Tibial nerve (tissue), 4 donors: Measurements from ENCODE around the gene CCR5. TPM values are rescaled to one million over a fixed set of nuclear protein-coding genes. Genes with fewer than 3 reads are reported as not detected.
"Not testable (repeated sequence)": the region's sequence is repeated elsewhere in the genome, so short reads cannot be mapped to it uniquely, and the experiment has no call there.

ENCODE experiments used
- DNase-seq, 2 donors: peaks; one replicate each; pipeline ENCODE4 v3.0.0-alpha.2; 2019; ENCODE audit warnings: low spot score in 2 of 2
- H3K27ac ChIP-seq, 4 donors: fragments of 200-600 bp; sonication (generic) in 3 of 4; one replicate each; pipeline ENCODE4 v1.5.1; 2017 to 2019; ENCODE audit warnings: mild to moderate bottlenecking in 1 of 4
- H3K27me3 ChIP-seq, 2 donors: fragments of 200-600 bp; sonication (generic) in 1 of 2; one replicate each; pipeline versions ENCODE4 v1.5.1 to v1.6.0; 2017 to 2019
- H3K36me3 ChIP-seq, 3 donors: fragments of 200-600 bp; sonication (generic); one replicate each; pipeline ENCODE4 v1.5.1; 2018 to 2019
- H3K4me1 ChIP-seq, 4 donors: fragments of 200-600 bp; sonication (generic) in 3 of 4; one replicate each; pipeline ENCODE4 v1.5.1; 2017 to 2019
- H3K4me3 ChIP-seq, 4 donors: fragments of 200-600 bp; sonication (generic) in 3 of 4; one replicate each; pipeline ENCODE4 v1.5.1; 2017 to 2019; ENCODE audit warnings: mild to moderate bottlenecking in 1 of 4, moderate library complexity in 1 of 4
- H3K9me3 ChIP-seq, 4 donors: fragments of 200-600 bp; sonication (generic) in 3 of 4; one replicate each; pipeline ENCODE4 v1.5.1; 2017 to 2019
- EP300 ChIP-seq, 2 donors: sonication (generic); formaldehyde crosslinking; IDR thresholded peaks; one replicate each; pipeline ENCODE4 v1.6.1; 2017; ENCODE audit warnings: antibody characterized with exemption in 2 of 2, mild to moderate bottlenecking in 1 of 2
- POLR2A ChIP-seq, 2 donors: fragments of 450-650 bp; IDR thresholded peaks; one replicate each; pipeline ENCODE4 v1.6.1; 2017; ENCODE audit warnings: antibody characterized with exemption in 2 of 2, mild to moderate bottlenecking in 2 of 2, moderate library complexity in 2 of 2
- WGBS, 2 donors: methylation state at CpG; one replicate each; pipeline ENCODE4 v1.1.5; 2018; 5-methylcytosine and 5-hydroxymethylcytosine counted together
- total RNA-seq, 4 donors: library from RNA; depleted of rRNA; stranded (reverse); fragments of >200 nt; gene quantifications; one replicate each; pipeline ENCODE4 v1.1.0, GENCODE V29; 2016
- TF ChIP-seq, protein P1 (sequence below), 5 experiments: fragments of 200-600 bp in 3 of 5; fragments of 450-650 bp in 2 of 5; sonication (generic) in 3 of 5; IDR thresholded peaks; one replicate each; pipeline ENCODE4 v1.5.1; 2016 to 2019; ENCODE audit warnings: antibody characterized with exemption in 5 of 5, mild to moderate bottlenecking in 3 of 5, moderate library complexity in 2 of 5

CCR5 gene
- total RNA-seq, 4 donors from 2014 or later: 0.22 to 1.2 (median 0.87) TPM

DNA sequence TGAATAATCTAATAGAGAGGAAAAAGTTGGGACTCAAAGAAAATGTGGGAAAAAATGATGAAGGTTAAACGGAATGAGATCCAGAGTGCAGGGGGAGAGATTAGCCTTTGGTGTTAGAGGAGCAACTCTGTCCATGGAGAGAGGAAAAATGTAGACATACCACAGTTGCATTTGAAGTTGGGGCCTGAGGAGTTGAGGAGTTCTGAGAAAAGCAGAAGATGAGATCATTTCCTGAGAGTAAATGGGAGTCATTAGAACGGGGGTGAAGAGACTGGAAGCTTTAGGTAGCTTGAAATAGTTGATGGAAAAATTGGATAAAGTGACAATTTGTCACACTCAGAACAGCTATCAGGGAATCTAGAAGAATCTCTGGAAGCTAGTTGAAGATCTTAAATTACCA is 28.8 kb downstream of the CCR5 start:
- Histone ChIP-seq H3K27me3 (no peaks in the 10 kb centered on the region), H3K27ac (no peak overlapping the region), H3K36me3 (no peaks in the 10 kb centered on the region), H3K4me3 (no peak overlapping the region), H3K9me3 (no peaks in the 10 kb centered on the region), H3K4me1 (peaks cover 0 to 3% (median 0%) of the 10 kb centered on the region in 4 donors)
- WGBS, 2 donors: 46 to 52% methylated on average over 2 of the region's 2 CpGs
- TF ChIP-seq EP300 (IDR thresholded peaks at IDR 0.05): no peak
- TF ChIP-seq POLR2A (IDR thresholded peaks at IDR 0.05): no peak
- TF ChIP-seq, protein P1, sequence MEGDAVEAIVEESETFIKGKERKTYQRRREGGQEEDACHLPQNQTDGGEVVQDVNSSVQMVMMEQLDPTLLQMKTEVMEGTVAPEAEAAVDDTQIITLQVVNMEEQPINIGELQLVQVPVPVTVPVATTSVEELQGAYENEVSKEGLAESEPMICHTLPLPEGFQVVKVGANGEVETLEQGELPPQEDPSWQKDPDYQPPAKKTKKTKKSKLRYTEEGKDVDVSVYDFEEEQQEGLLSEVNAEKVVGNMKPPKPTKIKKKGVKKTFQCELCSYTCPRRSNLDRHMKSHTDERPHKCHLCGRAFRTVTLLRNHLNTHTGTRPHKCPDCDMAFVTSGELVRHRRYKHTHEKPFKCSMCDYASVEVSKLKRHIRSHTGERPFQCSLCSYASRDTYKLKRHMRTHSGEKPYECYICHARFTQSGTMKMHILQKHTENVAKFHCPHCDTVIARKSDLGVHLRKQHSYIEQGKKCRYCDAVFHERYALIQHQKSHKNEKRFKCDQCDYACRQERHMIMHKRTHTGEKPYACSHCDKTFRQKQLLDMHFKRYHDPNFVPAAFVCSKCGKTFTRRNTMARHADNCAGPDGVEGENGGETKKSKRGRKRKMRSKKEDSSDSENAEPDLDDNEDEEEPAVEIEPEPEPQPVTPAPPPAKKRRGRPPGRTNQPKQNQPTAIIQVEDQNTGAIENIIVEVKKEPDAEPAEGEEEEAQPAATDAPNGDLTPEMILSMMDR (IDR thresholded peaks at IDR 0.05): no peak
- no peak for DNase-seq

DNA sequence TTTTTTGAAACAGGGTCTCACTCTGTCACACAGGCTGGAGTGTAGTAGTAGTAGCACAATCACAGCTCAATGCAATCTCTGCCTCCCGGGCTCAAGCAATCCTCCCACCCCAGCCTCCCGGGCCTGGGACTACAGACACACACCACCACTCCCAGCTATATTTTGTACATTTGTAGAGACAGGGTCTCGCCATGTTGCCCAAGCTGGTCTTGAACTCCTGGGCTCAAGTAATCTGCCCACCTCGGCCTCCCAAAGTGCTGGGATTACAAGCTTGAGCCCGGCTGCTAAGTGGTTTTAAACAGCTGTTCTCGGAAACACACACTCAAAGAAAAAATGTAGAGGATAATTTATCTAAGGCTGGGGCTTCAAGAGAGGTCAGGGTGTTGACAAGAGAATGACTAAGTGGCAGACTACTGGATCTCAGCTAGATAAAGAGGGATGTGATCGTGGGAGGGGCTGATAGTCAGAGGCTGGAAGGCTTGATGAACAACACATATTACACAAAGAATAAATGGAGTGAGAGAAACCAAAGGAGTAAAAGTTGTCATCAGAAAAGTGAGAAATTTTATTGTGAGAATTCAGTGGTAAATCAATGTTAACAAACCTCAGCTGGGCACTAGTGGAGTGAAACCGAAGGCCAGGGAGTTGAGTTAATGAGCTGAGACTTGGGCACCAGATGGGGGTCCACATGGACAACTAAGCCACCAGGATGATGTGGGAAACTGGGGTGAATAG is 29.4 kb downstream of the CCR5 start:
- H3K4me1 ChIP-seq: peaks cover 0 to 5% (median 4%) of the 10 kb centered on the region in 4 donors
- WGBS, 2 donors: 79 to 81% methylated on average over 8 of the region's 8 CpGs

DNA sequence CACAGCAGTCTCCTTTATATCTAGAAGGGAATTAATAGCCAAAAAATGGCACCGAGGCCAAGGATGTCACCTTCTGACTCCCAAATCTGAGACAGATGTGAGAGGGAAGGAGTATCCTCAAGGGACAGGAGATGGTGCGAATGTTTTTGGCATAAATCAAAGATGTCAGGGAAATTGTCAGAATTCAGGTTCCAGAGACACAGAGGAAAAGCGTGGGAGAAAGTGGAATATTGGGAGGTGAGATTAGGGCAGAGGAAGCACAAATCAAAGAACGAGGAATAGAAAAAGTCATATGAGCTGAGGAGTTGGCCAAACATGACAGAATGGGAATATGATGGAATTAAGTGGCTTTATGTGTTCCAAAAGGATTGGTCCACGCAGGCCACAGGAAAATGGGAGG is 30.1 kb downstream of the CCR5 start:
- H3K27me3 ChIP-seq: no peaks in the 10 kb centered on the region
- H3K9me3 ChIP-seq: no peaks in the 10 kb centered on the region
- TF ChIP-seq EP300 (IDR thresholded peaks at IDR 0.05): no peak
- TF ChIP-seq POLR2A (IDR thresholded peaks at IDR 0.05): no peak
- TF ChIP-seq, protein P1 (IDR thresholded peaks at IDR 0.05): no peak
- H3K4me3 ChIP-seq: no peak overlapping the region
- H3K36me3 ChIP-seq: no peaks in the 10 kb centered on the region
- WGBS, 2 donors: 79 to 87% methylated on average over 5 of the region's 5 CpGs
- no peak overlapping the region for H3K27ac ChIP-seq
- peaks cover 0 to 12% (median 4%) of the 10 kb centered on the region in 4 donors for H3K4me1 ChIP-seq
- no peak for DNase-seq

More for the DNA sequence above, 29.4 kb downstream of the CCR5 start:
- Histone ChIP-seq H3K27me3 (no peaks in the 10 kb centered on the region), H3K27ac (no peak overlapping the region), H3K36me3 (no peaks in the 10 kb centered on the region), H3K9me3 (no peaks in the 10 kb centered on the region), H3K4me3 (no peak overlapping the region)
- TF ChIP-seq, protein P1 (IDR thresholded peaks at IDR 0.05): no peak
- TF ChIP-seq POLR2A (IDR thresholded peaks at IDR 0.05) (no peak), EP300 (IDR thresholded peaks at IDR 0.05) (no peak)
- DNase-seq: no peak

- H3K27ac ChIP-seq: no peak overlapping the region
- no peaks in the 10 kb centered on the region for H3K27me3 ChIP-seq
- TF ChIP-seq POLR2A (IDR thresholded peaks at IDR 0.05): no peak
- TF ChIP-seq EP300 (IDR thresholded peaks at IDR 0.05): no peak
- TF ChIP-seq, protein P1 (IDR thresholded peaks at IDR 0.05): no peak
- WGBS, 2 donors: 84 to 95% methylated on average over 2 of the region's 2 CpGs
- no peaks in the 10 kb centered on the region for H3K9me3 ChIP-seq
- H3K4me3 ChIP-seq: no peak overlapping the region
- peaks cover 0 to 19% (median 5%) of the 10 kb centered on the region in 4 donors for H3K4me1 ChIP-seq
- no peak for DNase-seq
- H3K36me3 ChIP-seq: no peaks in the 10 kb centered on the region
Observed at GRCh38 chr3:46401579-46401978, 30.8 kb downstream of the CCR5 start.

DNA sequence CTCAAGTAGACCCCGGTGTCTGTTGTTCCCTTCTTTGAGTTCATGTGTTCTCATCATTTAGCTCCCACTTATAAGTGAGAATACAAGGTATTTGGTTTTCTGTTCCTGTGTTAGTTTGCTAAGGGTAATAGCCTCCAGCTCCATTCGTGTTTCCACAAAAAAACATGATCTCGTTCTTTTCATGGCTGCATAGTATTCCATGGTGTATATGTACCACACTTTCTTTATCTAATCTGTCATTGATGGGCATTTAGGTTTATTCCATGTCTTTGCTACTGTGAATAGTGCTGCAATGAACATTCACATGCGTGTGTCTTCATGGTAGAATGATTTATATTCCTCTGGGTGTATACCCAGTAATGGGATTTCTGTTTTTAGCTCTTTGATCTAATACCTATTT is 32.2 kb downstream of the CCR5 start:
- not testable (repeated sequence) for DNase-seq, H3K4me3 ChIP-seq, H3K9me3 ChIP-seq, H3K36me3 ChIP-seq, H3K27ac ChIP-seq, H3K27me3 ChIP-seq
- peaks cover 0 to 23% (median 5%) of the 10 kb centered on the region in 4 donors for H3K4me1 ChIP-seq
- 91 to 92% methylated on average over 4 of the region's 4 CpGs for WGBS, 2 donors
